HG03558 (cell line): ENCODE measurements around the gene STK38L.

Source experiments
- ATAC-seq: cut with Tn5 transposase; IDR thresholded peaks from one replicate; pipeline ENCODE4 v1.9.1; 2021; ENCODE audit warnings: moderate number of reproducible peaks; ENCODE audit not compliant: unreplicated experiment; ENCODE audit errors: extremely low read depth

STK38L gene

GRCh38 chr12:27243804-27244688, at the start of gene STK38L:
TSS of gene STK38L (plus strand) at chr12:27244286. CDS start at chr12:27297721, 53,435 bp downstream.
- peak; percentile 87 for ATAC-seq

GRCh38 chr12:27194644-27195043, 49.4 kb upstream of the STK38L start:
- ATAC-seq: no peak

- ATAC-seq: no peak
Observed at GRCh38 chr12:27198036-27198435, 46.0 kb upstream of the STK38L start.

- no peak for ATAC-seq
Observed at GRCh38 chr12:27199638-27200300, 44.3 kb upstream of the STK38L start.

GRCh38 chr12:27201169-27201568, 42.9 kb upstream of the STK38L start:
- no peak for ATAC-seq

GRCh38 chr12:27206801-27207502, 37.1 kb upstream of the STK38L start:
- no peak for ATAC-seq

GRCh38 chr12:27207615-27208413, 36.3 kb upstream of the STK38L start:
- ATAC-seq: no peak

- no peak for ATAC-seq
Observed at GRCh38 chr12:27208414-27208750, 35.7 kb upstream of the STK38L start.

- ATAC-seq: no peak
Observed at GRCh38 chr12:27209257-27209910, 34.7 kb upstream of the STK38L start.

GRCh38 chr12:27210187-27210586, 33.9 kb upstream of the STK38L start:
- ATAC-seq: no peak

GRCh38 chr12:27212861-27213260, 31.2 kb upstream of the STK38L start:
- ATAC-seq: no peak

GRCh38 chr12:27213304-27213703, 30.8 kb upstream of the STK38L start:
- ATAC-seq: no peak

- no peak for ATAC-seq
Observed at GRCh38 chr12:27213830-27214787, 30.0 kb upstream of the STK38L start.

- no peak for ATAC-seq
Observed at GRCh38 chr12:27217590-27217989, 26.5 kb upstream of the STK38L start.

- no peak for ATAC-seq
Observed at GRCh38 chr12:27219693-27220054, 24.4 kb upstream of the STK38L start.

- ATAC-seq: peak; percentile 53
Observed at GRCh38 chr12:27220055-27220987, 23.8 kb upstream of the STK38L start.

- ATAC-seq: no peak
Observed at GRCh38 chr12:27220988-27221345, 23.1 kb upstream of the STK38L start.
